Measurements from ENCODE around the gene TACR1. TPM values are rescaled to one million over a fixed set of nuclear protein-coding genes. Genes with fewer than 3 reads are reported as not detected.

Gene TACR1
- total RNA-seq, 4 donors from 2014 or later: 3.3 to 10.8 (median 5.3) TPM

- no peak for DNase-seq (ENCODE audit: low spot score in 2 of 2)
- Histone ChIP-seq H3K36me3 (no peaks in the 10 kb centered on the region), H3K27ac (no peak overlapping the region), H3K27me3 (no peaks in the 10 kb centered on the region), H3K4me3 (no peak overlapping the region), H3K4me1 (no peaks in the 10 kb centered on the region), H3K9me3 (peaks cover 0 to 8% (median 0%) of the 10 kb centered on the region in 4 donors)
- TF ChIP-seq CTCF (IDR thresholded peaks at IDR 0.05): no peak
- no peak for TF ChIP-seq POLR2A (IDR thresholded peaks at IDR 0.05)
- no peak for TF ChIP-seq EP300 (IDR thresholded peaks at IDR 0.05)
- 76 to 78% methylated on average over 3 of the region's 3 CpGs for WGBS, 2 donors
Measured at GRCh38 chr2:75100011-75100800, 99.1 kb downstream of the TACR1 start.

- Histone ChIP-seq H3K27me3 (no peaks in the 10 kb centered on the region), H3K36me3 (no peaks in the 10 kb centered on the region), H3K9me3 (peaks cover 0 to 8% (median 0%) of the 10 kb centered on the region in 4 donors), H3K4me1 (no peaks in the 10 kb centered on the region), H3K27ac (no peak overlapping the region), H3K4me3 (no peak overlapping the region)
- DNase-seq (ENCODE audit: low spot score in 2 of 2): no peak
- TF ChIP-seq POLR2A (IDR thresholded peaks at IDR 0.05): no peak
- TF ChIP-seq CTCF (IDR thresholded peaks at IDR 0.05): no peak
- no peak for TF ChIP-seq EP300 (IDR thresholded peaks at IDR 0.05)
- 75 to 78% methylated on average over 4 of the region's 4 CpGs for WGBS, 2 donors
Measured at GRCh38 chr2:75099521-75099922, 99.8 kb downstream of the TACR1 start.

DNA sequence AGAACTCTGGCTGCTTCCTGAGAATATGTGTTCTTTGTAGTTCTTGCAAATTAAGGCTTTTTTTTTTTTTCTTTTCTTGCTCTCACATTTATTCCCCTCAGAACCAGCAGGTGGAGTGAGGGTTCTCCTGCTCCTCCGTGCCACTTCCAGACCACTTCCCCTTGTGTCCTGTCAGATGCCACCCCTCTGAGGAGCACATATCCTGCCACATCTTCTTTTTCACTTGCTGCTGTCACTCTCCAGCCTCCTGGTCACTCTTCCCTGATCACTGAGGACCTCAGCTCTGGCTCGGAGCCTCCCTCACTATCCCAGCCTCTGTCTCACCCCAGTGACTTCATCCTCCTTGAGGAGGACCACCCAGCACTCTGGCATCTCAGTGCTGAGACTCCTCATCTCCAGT lies 100.5 kb downstream of the TACR1 start:
- H3K36me3 ChIP-seq: no peaks in the 10 kb centered on the region
- peaks cover 0 to 6% (median 0%) of the 10 kb centered on the region in 4 donors for H3K9me3 ChIP-seq
- H3K27ac ChIP-seq: no peak overlapping the region
- no peaks in the 10 kb centered on the region for H3K27me3 ChIP-seq
- no peak for TF ChIP-seq CTCF (IDR thresholded peaks at IDR 0.05)
- TF ChIP-seq EP300 (IDR thresholded peaks at IDR 0.05): no peak
- no peak for TF ChIP-seq POLR2A (IDR thresholded peaks at IDR 0.05)
- H3K4me3 ChIP-seq: no peak overlapping the region
- 41 to 51% methylated on average over 2 of the region's 2 CpGs for WGBS, 2 donors
- no peak for DNase-seq (ENCODE audit: low spot score in 2 of 2)
- no peaks in the 10 kb centered on the region for H3K4me1 ChIP-seq

- Histone ChIP-seq H3K9me3 (peaks cover 0 to 4% (median 0%) of the 10 kb centered on the region in 4 donors), H3K27ac (no peak overlapping the region), H3K36me3 (no peaks in the 10 kb centered on the region), H3K27me3 (no peaks in the 10 kb centered on the region), H3K4me3 (no peak overlapping the region), H3K4me1 (no peaks in the 10 kb centered on the region)
- WGBS, 2 donors: 60 to 80% methylated on average over 1 of the region's 1 CpG
- no peak for TF ChIP-seq POLR2A (IDR thresholded peaks at IDR 0.05)
- no peak for TF ChIP-seq EP300 (IDR thresholded peaks at IDR 0.05)
- no peak for TF ChIP-seq CTCF (IDR thresholded peaks at IDR 0.05)
- DNase-seq (ENCODE audit: low spot score in 2 of 2): no peak
Measured at GRCh38 chr2:75097831-75098230, 101.5 kb downstream of the TACR1 start.

- WGBS, 2 donors: 92 to 100% methylated on average over 1 of the region's 1 CpG
Measured at GRCh38 chr2:75094405-75094804, 104.9 kb downstream of the TACR1 start.

More at GRCh38 chr2:75094405-75094804, 104.9 kb downstream of the TACR1 start:
- Histone ChIP-seq H3K36me3 (no peaks in the 10 kb centered on the region), H3K27me3 (no peaks in the 10 kb centered on the region), H3K4me1 (no peaks in the 10 kb centered on the region), H3K4me3 (no peak overlapping the region), H3K9me3 (no peaks in the 10 kb centered on the region), H3K27ac (no peak overlapping the region)
- no peak for DNase-seq (ENCODE audit: low spot score in 2 of 2)
- no peak for TF ChIP-seq EP300 (IDR thresholded peaks at IDR 0.05)
- no peak for TF ChIP-seq POLR2A (IDR thresholded peaks at IDR 0.05)
- no peak for TF ChIP-seq CTCF (IDR thresholded peaks at IDR 0.05)
